Colonic mucosa (tissue), 4 donors: ENCODE measurements around the gene FKBP14. TPM values are rescaled to one million over a fixed set of nuclear protein-coding genes. Genes with fewer than 3 reads are reported as not detected.

Experiments used
- DNase-seq: peaks from one replicate; pipeline ENCODE4 v3.0.0-alpha.2; 2020
- H3K27ac ChIP-seq: fragments of 200-600 bp; one replicate; pipeline ENCODE4 v1.8.0; 2021
- H3K27me3 ChIP-seq: fragments of 200-600 bp; one replicate; pipeline ENCODE4 v1.8.0; 2021
- H3K36me3 ChIP-seq: fragments of 200-600 bp; one replicate; pipeline ENCODE4 v1.8.0; 2021
- H3K4me1 ChIP-seq: fragments of 200-600 bp; one replicate; pipeline ENCODE4 v1.8.0; 2021; ENCODE audit warnings: mild to moderate bottlenecking
- H3K4me3 ChIP-seq: fragments of 200-600 bp; one replicate; pipeline ENCODE4 v1.8.0; 2021
- H3K9ac ChIP-seq, 2 donors: one replicate each; pipeline ENCODE4 v1.7.0; 2013; ENCODE audit warnings: control low read depth in 2 of 2, low read depth in 2 of 2, low read length in 2 of 2
- H3K9me3 ChIP-seq: fragments of 200-600 bp; one replicate; pipeline ENCODE4 v1.8.0; 2021
- CTCF ChIP-seq: fragments of 200-600 bp; IDR thresholded peaks from one replicate; pipeline ENCODE4 v1.8.0; 2022; ENCODE audit warnings: antibody characterized with exemption, mild to moderate bottlenecking
- intact Hi-C: fragments of 100-400 bp; cut with DNase I; formaldehyde crosslinking; loops from one replicate; pipeline ENCODE4 v1.14.1; 2022
- total RNA-seq, 2 donors: library from RNA; stranded (reverse); fragmentation: NEBNext Ultra II Directional in 1 of 2; extraction: Animal tissue kit (Norgen Biotek cat#: 25700) in 1 of 2; gene quantifications; one replicate each; pipeline ENCODE4 v1.2.1, GENCODE V29; 2021
- donor health status: healthy.
- donor health status: DM: no; HTN: no; CAD: no.
- donor health status: DM: no; HTN: no; CAD: no.

FKBP14 gene
- total RNA-seq, 2 donors from 2014 or later = 7.6 to 9.8 TPM

DNA sequence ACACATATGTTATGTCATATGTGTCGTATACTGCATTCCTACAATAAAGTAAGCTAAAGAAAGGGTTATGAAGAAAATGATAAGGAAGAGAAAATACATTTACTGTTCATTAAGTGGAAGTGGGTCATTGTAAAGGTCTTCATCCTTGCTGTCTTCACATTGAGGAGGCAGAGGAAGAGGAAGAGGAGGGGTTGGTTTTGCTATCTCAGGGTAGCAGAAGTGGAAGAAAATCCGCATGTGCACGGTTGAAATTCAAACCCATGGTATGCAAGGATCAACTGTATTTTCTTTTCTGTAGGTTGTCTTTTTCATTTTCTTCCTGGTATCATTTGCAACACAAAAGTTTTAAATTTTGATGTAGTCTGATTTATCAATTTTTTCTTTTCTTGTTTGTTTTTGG is 8.0 kb upstream of the FKBP14 start:
- intact Hi-C loops = no loop called here
- no peak for TF ChIP-seq CTCF
- Histone ChIP-seq H3K27ac (no peak overlapping the region), H3K36me3 (no peaks in the 10 kb centered on the region), H3K4me3 (no peak overlapping the region), H3K9ac (no peak overlapping the region), H3K9me3 (no peaks in the 10 kb centered on the region), H3K27me3 (no peaks in the 10 kb centered on the region), H3K4me1 (peaks cover 17% of the 10 kb centered on the region)
- DNase-seq = no peak

DNA sequence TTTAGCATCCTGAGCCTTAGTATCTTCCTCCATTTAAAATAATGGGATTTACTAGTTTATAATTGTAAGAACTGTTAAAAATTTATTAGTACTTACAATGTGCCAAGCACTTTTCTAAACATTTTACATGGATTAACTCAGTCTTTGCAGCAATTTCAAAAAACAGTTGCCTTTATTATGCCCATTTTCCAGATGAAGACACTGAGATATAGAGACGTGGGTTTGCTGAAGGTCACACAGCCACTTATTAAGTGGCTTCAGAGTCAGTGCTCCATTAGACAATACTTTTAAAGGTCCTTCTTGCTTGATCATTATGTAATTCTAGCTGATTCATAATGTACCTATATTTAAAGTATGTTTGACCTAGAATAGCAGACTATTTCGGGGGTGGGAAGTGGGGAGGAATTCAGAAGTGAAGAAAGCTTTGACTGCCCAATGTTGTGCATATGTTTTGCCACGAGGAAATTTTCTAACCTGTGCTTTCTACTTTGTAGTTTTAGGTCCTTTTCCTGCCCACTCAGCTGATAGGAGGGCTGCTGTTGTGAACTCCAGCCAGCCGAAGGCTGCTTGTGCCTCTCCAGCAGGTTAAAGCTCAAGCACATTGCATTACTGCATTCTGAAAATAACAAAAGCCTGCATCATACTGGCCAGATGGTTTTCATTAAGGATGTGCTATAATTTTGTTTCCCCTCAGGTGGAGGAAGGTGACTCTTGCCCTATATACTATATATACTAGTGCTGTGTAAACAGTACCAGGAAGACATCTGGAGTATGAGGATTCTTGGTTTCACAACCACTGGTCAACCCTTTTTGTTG is 6.0 kb upstream of the FKBP14 start:
- Histone ChIP-seq H3K9me3 (no peaks in the 10 kb centered on the region), H3K27me3 (no peaks in the 10 kb centered on the region), H3K4me3 (no peak overlapping the region), H3K27ac (no peak overlapping the region), H3K36me3 (no peaks in the 10 kb centered on the region), H3K4me1 (peaks cover 17% of the 10 kb centered on the region), H3K9ac (no peak overlapping the region)
- no peak for TF ChIP-seq CTCF
- intact Hi-C loops = no loop called here
- DNase-seq = no peak

- Histone ChIP-seq H3K27me3 (no peaks in the 10 kb centered on the region), H3K9ac (peak overlapping the region in 1 of 2 donors; percentile 55), H3K4me3 (peak overlapping the region; percentile 93), H3K36me3 (no peaks in the 10 kb centered on the region), H3K9me3 (no peaks in the 10 kb centered on the region), H3K4me1 (peaks cover 23% of the 10 kb centered on the region), H3K27ac (peak overlapping the region; percentile 91)
- peak; percentile 37 for DNase-seq
- TF ChIP-seq CTCF = no peak
- intact Hi-C loops = no loop called here
Measured at GRCh38 chr7:30029696-30030095, 3.2 kb upstream of the FKBP14 start.

- Histone ChIP-seq H3K9me3 (no peaks in the 10 kb centered on the region), H3K27me3 (no peaks in the 10 kb centered on the region), H3K9ac (peak overlapping the region; percentile 88 to 92), H3K4me1 (peaks cover 23% of the 10 kb centered on the region), H3K4me3 (peak overlapping the region; percentile 93), H3K27ac (peak overlapping the region; percentile 91), H3K36me3 (no peaks in the 10 kb centered on the region)
- DNase-seq = peak; percentile 63
- intact Hi-C loops = no loop called here
- TF ChIP-seq CTCF = no peak
Measured at GRCh38 chr7:30028749-30029635, 2.5 kb upstream of the FKBP14 start.

- DNase-seq = peak; percentile 94
- H3K4me3 ChIP-seq = peak within 1 kb of the TSS; percentile 93
- peaks cover 23% of the 10 kb centered on the region for H3K4me1 ChIP-seq
- no peak for TF ChIP-seq CTCF
- peak within 1 kb of the TSS; percentile 91 for H3K27ac ChIP-seq
- H3K36me3 ChIP-seq = no peaks in the 10 kb centered on the region
- peak within 1 kb of the TSS; percentile 88 to 92 for H3K9ac ChIP-seq
- no peaks in the 10 kb centered on the region for H3K9me3 ChIP-seq
- H3K27me3 ChIP-seq = no peaks in the 10 kb centered on the region
- intact Hi-C loops = no loop called here
Measured at GRCh38 chr7:30028216-30028748, 1.8 kb upstream of the FKBP14 start, which contains the start of gene PLEKHA8. PLEKHA8 (plus strand) TSS chr7:30028412; CDS start chr7:30028763, 351 bp downstream.
